ENCODE results near the gene VARS2. TPM values are rescaled to one million over a fixed set of nuclear protein-coding genes. Genes with fewer than 3 reads are reported as not detected.
"Not testable (repeated sequence)": the region's sequence is repeated elsewhere in the genome, so short reads cannot be mapped to it uniquely, and the experiment has no call there.

VARS2 gene
- 10.0 TPM for total RNA-seq

DNA sequence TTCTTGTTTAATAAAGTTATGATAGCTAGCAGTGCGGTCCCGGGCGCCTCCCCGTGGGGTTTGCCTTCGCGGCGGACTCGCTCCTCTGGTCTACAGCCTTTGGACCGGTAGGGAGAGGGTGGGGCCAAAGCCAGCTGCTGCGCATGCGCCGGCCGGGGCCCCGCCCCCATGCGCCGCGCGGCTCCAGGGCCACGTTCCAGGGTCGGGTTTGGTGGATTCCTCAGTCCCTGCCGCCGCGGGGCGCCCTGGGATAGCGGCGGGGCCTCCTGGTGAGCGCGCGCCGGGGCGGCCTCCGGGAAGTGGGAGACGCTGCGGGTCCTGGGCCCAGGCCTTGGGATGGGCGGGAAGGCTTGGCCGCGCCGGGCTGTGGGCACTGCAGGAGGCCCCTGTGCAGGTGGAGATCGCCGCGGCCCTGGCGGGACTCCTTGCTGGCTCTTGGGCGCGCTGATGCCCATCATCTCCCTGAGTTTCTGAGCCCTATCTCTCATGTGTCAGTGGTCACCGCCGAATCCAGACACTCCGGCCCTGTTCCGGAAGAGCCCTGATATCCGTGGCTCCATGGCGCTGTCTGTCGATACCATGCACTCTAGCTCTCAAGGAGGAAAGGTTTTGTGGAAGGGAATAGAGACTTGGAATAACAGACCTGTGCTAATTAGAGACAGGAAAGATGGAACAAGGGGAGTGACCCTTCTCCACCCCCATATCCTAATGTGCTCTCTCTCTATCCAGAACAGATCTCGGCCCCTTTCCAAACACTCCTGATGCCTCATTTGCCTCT, at the start of gene VARS2:
Gene VARS2 (plus strand): TSS at position 163 of the 778 bp plus-strand sequence. CDS start 599 bp downstream, at position 762.
- H3K27me3 ChIP-seq (ENCODE audit: insufficient read depth, low read length), result no peaks in the 10 kb centered on the region
- H3K9me3 ChIP-seq (ENCODE audit: low read depth, low read length), result no peaks in the 10 kb centered on the region
- peak within 1 kb of the TSS; percentile 66 for H3K4me3 ChIP-seq (ENCODE audit: low read length)
- H3K4me1 ChIP-seq (ENCODE audit: insufficient read depth, low read length), result peaks cover 20% of the 10 kb centered on the region

- H3K4me3 ChIP-seq (ENCODE audit: low read length), result no peak overlapping the region
- H3K9me3 ChIP-seq (ENCODE audit: low read depth, low read length), result no peaks in the 10 kb centered on the region
- no peaks in the 10 kb centered on the region for H3K27me3 ChIP-seq (ENCODE audit: insufficient read depth, low read length)
- H3K4me1 ChIP-seq (ENCODE audit: insufficient read depth, low read length), result no peaks in the 10 kb centered on the region
Measured at GRCh38 chr6:30864325-30864724, 49.7 kb upstream of the VARS2 start.

GRCh38 chr6:30869241-30869749, 44.7 kb upstream of the VARS2 start:
- H3K9me3 ChIP-seq (ENCODE audit: low read depth, low read length), result peaks cover 11% of the 10 kb centered on the region
- H3K4me3 ChIP-seq (ENCODE audit: low read length); H3K4me1 ChIP-seq (ENCODE audit: insufficient read depth, low read length); H3K27me3 ChIP-seq (ENCODE audit: insufficient read depth, low read length): not testable (repeated sequence)

DNA sequence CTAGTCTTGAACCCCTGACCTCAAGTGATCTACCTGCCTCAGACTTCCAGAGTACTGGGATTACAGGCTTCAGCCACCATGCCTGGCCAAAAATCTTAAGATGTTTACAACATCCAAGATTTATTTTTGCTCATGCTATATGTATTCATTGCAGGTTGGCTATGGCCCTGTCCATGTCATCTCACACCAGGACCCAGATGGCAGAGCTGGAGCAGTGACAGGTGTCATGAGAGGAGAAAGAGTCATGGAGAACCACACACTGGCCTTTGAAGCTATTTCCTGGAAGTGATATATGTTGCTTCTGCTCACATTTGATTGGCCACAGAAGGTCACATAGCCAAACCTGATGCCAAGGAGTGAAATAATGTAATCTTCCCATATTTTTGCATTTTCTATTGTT, 43.5 kb upstream of the VARS2 start:
- no peaks in the 10 kb centered on the region for H3K4me1 ChIP-seq (ENCODE audit: insufficient read depth, low read length)
- H3K4me3 ChIP-seq (ENCODE audit: low read length), result no peak overlapping the region
- no peaks in the 10 kb centered on the region for H3K27me3 ChIP-seq (ENCODE audit: insufficient read depth, low read length)
- H3K9me3 ChIP-seq (ENCODE audit: low read depth, low read length), result peaks cover 11% of the 10 kb centered on the region

DNA sequence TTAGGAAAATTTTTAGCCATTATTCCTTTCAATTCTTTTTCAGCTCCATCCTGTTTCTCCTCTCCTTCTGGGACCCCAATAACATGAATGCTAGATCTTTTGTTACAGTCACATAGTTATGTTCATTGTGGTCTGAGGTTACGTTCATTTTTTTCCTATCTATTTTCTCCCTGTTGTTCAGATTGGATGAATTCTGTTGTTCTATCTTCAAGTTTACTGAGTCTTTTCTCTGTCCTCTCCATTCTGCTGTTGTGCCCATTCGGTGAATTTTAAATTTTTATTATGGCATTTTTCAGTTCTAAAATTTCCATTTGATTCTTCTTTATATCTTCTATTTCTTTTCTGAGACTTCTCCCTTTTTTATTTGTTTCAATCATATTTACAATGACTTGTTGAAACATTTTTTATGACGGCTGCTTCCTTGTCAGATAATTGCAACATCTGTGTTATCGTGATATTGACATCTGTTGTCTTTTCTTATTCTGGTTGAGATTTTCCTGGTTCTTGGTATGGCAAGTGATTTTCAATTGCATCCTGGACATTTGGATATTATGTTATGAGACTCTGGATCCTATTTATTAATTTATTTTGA, 42.4 kb upstream of the VARS2 start:
- H3K9me3 ChIP-seq (ENCODE audit: low read depth, low read length), result peaks cover 11% of the 10 kb centered on the region
- no peak overlapping the region for H3K4me3 ChIP-seq (ENCODE audit: low read length)
- H3K4me1 ChIP-seq (ENCODE audit: insufficient read depth, low read length), result no peaks in the 10 kb centered on the region
- no peaks in the 10 kb centered on the region for H3K27me3 ChIP-seq (ENCODE audit: insufficient read depth, low read length)

DNA sequence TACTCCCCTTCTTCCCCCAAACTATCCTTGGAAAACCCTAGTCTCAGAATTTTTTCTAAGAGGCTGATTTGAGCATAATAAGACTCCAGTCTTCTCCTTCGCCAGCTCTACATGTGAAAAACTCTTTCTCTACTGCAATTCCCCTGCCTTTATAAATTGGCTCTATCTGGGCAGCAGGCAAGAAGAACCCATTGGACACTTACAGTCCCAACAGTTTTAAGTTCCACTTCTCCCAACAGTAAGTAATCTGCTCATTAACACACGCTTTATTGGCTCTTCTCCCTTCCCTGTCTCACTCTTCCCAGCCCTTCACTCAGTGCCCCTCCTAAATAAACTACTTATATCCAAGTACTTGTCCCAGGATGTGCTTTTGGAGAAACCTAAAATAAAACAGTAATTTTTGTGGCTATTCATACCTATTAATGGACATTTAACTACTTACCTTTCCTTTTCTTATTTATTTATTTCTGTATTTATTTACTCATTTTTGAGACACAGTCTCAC, 40.8 kb upstream of the VARS2 start:
- Histone ChIP-seq H3K4me1 (ENCODE audit: insufficient read depth, low read length) (peaks cover 10% of the 10 kb centered on the region), H3K4me3 (ENCODE audit: low read length) (no peak overlapping the region), H3K9me3 (ENCODE audit: low read depth, low read length) (peaks cover 11% of the 10 kb centered on the region), H3K27me3 (ENCODE audit: insufficient read depth, low read length) (no peaks in the 10 kb centered on the region)

DNA sequence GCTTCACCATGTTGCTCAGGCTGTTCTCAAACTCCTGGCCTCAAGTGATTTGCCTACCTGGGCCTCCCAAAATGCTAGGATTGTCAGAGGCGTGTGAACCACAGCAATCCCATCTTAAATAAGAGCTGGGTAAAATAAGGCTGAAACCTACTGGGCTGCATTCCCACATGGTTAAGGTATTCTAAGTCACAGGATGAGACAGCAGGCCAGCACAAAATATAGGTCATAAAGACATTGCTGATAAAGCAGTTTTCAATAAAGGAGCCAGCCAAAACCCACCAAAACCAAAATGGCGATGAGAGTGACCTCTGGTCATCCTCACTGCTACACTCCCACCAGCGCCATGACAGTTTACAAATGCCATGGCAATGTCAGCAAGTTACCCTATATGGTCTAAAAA, 40.2 kb upstream of the VARS2 start:
- H3K9me3 ChIP-seq (ENCODE audit: low read depth, low read length), result peaks cover 11% of the 10 kb centered on the region

GRCh38 chr6:30875244-30876038, 38.6 kb upstream of the VARS2 start:
- H3K4me1 ChIP-seq (ENCODE audit: insufficient read depth, low read length), result peaks cover 10% of the 10 kb centered on the region
- H3K9me3 ChIP-seq (ENCODE audit: low read depth, low read length), result peaks cover 11% of the 10 kb centered on the region
- H3K4me3 ChIP-seq (ENCODE audit: low read length), result no peak overlapping the region
- H3K27me3 ChIP-seq (ENCODE audit: insufficient read depth, low read length), result no peaks in the 10 kb centered on the region

More for the DNA sequence above, 40.2 kb upstream of the VARS2 start:
- peaks cover 10% of the 10 kb centered on the region for H3K4me1 ChIP-seq (ENCODE audit: insufficient read depth, low read length)
- H3K27me3 ChIP-seq (ENCODE audit: insufficient read depth, low read length); H3K4me3 ChIP-seq (ENCODE audit: low read length): not testable (repeated sequence)

GRCh38 chr6:30876039-30876730, 37.9 kb upstream of the VARS2 start:
- peaks cover 7% of the 10 kb centered on the region for H3K9me3 ChIP-seq (ENCODE audit: low read depth, low read length)
- peaks cover 10% of the 10 kb centered on the region for H3K4me1 ChIP-seq (ENCODE audit: insufficient read depth, low read length)
- H3K27me3 ChIP-seq (ENCODE audit: insufficient read depth, low read length), result no peaks in the 10 kb centered on the region

GRCh38 chr6:30877419-30878262, 36.4 kb upstream of the VARS2 start:
- H3K4me3 ChIP-seq (ENCODE audit: low read length), result no peak overlapping the region

More at GRCh38 chr6:30876039-30876730, 37.9 kb upstream of the VARS2 start:
- H3K4me3 ChIP-seq (ENCODE audit: low read length), result no peak overlapping the region

DNA sequence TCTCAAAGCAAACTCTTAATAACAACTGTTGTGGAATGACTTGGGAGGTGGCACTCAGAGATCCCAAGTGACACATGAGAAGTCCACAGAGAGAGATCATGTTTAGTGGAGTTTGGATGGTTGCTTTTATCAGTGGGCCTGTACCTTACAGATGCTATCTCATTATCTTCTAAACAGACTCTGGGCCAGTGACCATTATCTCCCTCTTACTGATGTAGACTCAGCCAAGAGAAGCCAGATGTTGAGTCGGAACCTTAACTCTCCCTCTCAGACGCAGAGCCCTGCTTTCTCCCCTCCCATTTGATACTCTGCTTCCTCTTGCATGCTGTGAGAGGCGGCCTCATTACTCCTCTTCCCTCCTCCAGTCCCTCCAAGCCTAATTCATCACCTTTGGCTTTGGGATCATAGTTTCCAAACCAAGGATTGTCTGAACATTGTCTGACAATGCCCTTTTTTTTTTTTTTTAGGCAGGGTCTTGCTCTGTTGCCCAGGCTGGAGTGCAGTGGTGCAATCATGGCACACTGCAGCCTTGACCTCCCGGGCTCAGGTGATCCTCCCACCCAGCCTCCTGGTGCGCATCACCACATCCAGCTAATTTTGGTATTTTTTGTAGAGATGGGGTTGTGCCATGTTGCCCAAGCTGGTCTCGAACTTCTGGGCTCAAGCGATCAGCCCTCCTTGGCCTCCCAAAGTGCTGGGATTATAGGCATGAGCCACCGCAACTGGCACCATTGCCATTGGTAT, 34.2 kb upstream of the VARS2 start:
- no peak overlapping the region for H3K4me3 ChIP-seq (ENCODE audit: low read length)
- H3K27me3 ChIP-seq (ENCODE audit: insufficient read depth, low read length), result peaks cover 4% of the 10 kb centered on the region
- H3K4me1 ChIP-seq (ENCODE audit: insufficient read depth, low read length), result peaks cover 20% of the 10 kb centered on the region
- H3K9me3 ChIP-seq (ENCODE audit: low read depth, low read length), result no peaks in the 10 kb centered on the region

More at GRCh38 chr6:30877419-30878262, 36.4 kb upstream of the VARS2 start:
- no peaks in the 10 kb centered on the region for H3K9me3 ChIP-seq (ENCODE audit: low read depth, low read length)
- H3K4me1 ChIP-seq (ENCODE audit: insufficient read depth, low read length), result peaks cover 10% of the 10 kb centered on the region
- H3K27me3 ChIP-seq (ENCODE audit: insufficient read depth, low read length), result no peaks in the 10 kb centered on the region

DNA sequence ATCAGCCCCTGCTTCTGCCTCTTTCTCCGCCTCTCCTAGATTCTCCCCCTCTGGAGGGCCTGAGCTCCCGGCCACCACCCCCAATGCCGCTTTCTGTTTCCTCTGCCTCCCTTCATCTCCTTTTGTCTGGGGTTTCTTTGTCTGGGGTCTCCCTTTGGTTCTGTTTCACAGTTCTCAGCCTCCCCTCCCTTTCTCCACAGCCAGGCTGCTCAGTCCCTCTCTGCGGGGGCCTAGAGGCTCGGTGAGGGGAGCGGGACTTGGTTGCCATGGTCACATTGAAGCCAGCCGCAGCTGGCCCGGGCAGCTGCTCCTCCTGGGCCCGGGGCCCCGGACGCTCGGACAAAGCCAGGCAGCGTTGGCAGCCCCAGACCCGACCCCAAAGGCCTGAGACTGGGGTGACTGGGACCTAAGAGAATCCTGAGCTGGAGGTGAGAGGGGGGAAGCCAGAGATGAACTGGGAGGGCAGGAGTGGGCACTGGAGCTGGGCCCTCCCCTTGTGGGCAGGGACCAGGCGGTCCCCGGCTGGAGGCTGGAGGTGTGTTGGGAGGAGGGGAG, 33.3 kb upstream of the VARS2 start:
- peaks cover 29% of the 10 kb centered on the region for H3K4me1 ChIP-seq (ENCODE audit: insufficient read depth, low read length)
- peaks cover 7% of the 10 kb centered on the region for H3K27me3 ChIP-seq (ENCODE audit: insufficient read depth, low read length)
- H3K9me3 ChIP-seq (ENCODE audit: low read depth, low read length), result no peaks in the 10 kb centered on the region
- no peak overlapping the region for H3K4me3 ChIP-seq (ENCODE audit: low read length)
